NCI-H187 (cell line): ENCODE measurements around the gene PTGR3.

Source experiments
- DNase-seq, 2 experiments: peaks; one replicate each; lab custom pipeline; 2025; lab: John Stamatoyannopoulos, UW

Gene PTGR3

DNA sequence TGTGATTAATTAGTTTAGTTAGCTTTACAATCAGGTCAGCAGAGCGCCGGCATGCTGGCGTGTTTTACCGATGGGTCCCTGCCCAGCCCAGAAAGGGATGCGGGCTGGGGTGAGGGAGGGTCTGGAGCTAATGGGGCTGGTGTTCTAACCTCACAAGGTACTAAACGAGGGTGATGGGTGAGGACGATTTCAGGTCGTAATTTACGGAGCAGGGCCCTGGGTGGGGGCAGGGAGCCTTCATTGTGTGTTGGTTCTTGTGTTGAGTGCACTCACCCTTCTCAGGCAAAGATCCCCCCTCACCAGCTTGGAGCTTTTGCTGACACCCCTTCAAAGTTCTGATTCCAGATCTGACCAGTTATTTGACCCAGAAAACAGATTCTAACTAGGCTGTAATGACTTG is 39.5 kb downstream of the PTGR3 start:
- DNase-seq: no peak

DNA sequence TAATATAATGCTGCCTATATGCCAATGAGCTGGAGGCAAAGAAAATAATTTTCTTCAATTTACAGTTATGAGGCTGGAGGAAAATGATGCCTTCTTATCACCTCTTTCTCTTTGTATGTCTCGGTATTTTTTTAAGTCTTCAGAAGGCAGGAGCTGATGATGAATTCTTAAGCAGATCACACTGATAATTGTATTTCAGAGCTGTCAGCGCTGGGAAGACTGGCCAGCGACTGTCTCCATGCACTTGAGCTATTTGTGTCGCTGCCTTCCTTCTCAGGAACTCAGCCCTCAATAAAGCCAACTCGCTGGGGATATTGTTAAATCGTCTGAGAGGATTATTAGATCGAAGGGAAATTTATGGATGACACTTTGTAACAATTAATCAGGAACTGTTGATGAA is 40.3 kb downstream of the PTGR3 start:
- no peak for DNase-seq

DNA sequence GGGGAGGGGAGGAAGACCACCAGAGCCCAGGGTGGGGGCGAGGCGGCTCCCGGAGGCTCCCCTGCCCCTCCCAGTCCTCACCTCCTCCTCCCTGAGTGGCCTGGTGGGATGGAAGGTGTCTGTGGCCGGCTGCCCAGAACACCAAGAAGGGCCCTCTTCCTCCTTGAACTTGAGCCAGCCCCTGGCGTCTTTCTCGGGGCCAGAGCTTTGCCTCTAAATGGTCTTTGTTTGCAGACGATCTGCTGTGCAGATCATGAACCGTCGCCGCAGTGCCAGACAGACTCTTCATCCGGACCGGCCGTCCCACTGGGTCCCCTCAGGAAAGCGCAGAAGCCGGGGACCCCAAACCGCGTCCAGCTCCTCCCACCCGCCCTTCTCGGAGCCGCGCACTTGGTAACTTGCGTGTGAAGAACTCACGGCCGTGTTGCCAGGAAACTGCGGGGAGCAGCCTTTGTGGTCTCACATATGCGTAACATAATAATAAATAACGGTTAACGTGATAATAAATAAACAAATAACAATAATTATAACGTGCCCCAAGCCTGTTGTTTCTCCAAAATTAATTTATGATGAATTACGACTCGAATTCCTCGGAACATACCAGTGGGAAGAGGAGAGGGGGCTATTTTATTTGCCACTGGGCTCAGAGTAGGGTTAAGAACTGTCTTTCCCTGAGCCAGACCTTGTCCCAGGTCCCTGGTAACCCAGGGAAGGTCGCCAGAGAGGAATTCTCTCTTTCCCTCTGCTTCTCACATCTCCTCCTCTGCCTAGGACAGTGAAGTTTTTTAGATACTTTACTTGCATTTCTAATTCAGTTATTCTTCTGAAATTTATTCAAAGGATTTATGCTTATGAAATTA is 41.0 kb downstream of the PTGR3 start:
- no peak for DNase-seq

DNA sequence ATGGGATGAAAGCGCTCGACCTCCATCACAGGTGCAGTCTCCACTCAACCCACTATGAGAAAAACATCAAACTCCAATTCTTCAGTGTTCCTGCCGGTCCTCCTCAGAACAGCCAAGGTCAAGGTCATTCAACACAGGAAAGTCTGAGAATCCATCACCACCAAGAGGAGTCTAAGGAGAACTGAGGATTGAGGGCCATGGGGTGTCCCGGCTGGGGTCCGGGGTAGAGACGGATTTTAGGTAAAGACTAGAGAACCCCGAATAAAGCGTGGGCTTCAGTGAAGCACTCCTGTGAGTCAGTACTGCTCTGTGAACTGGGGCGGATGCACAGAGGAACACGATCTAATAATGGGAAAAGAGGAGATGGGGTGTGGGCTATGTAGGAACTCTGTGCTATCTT is 41.8 kb downstream of the PTGR3 start:
- DNase-seq: no peak

DNA sequence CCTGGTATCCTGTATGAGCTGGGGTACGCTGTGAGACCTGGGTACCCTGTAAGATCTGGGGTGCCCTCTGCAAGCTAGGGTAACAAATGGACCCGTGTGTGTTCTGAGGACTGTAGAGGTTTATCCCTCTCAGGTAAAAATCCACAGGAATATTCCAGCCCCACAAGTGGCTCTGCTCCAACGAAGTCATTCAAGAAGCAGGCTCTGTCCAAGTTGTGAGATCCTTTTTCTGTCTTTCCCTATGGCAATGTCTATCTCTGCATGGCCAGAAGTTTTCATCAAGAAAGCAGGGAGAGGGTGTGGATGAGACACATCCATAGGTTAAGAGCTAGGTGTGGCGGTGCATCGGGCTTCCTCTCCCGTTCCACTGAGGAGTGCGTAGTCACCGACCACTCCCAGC is 43.0 kb downstream of the PTGR3 start:
- no peak for DNase-seq

DNA sequence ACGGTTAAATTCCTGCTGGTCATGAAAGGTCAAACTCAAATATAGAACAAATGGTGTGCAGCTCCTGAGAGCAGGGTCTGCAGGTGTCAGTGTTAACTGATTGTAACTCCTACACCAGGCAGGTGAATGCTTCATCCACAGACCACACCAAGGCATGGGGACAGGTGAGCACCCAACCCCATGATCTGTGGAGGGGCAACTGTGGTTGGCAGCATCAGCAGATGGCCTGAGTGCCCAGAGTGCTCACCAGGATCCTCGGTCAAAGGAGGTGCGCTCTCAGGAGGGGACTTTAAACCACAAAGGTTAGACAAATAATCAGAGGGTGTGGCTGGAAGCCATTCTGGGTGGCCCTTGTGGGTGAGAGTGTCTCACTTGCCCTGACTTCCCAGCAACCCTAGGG is 44.5 kb downstream of the PTGR3 start:
- DNase-seq: no peak

DNA sequence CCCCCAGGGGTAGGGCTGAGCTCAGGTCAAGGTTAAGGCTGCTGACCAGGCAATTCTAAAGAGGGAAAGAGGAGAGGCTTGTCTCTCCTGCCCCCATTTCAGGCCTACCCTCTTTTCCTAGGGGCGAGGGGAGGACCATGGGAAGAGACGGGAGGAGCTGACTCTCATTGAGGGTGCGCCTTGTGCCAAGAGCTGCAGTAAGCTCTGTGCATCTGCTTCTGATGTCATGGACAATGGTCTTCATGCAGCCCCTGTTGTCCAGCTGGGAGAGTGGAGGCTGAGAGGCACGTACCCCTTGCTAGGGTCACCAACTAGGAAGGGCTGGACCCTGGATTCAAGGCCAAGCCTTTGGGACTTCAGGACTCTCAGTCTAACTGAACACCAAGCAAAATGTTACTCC is 45.2 kb downstream of the PTGR3 start:
- DNase-seq: no peak

DNA sequence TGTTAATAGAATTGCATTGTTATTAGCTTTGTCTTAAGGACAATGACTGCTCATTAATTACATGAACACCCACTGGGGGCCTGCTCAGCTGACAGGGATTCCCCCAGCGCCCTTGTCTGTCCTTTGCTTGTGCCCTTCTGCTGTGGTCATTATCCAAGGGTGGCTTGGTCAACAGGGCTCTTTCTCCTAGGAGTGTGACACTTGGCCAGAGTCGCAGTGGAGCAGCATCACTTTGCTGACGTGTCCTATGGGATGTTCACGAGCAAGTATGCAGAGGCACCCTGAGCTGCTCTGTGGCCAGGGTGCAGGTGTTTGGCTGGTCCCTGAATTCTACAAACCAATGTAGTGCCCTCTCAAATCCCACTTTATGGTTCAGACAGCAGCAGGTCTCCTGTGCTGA is 46.0 kb downstream of the PTGR3 start:
- DNase-seq: no peak

DNA sequence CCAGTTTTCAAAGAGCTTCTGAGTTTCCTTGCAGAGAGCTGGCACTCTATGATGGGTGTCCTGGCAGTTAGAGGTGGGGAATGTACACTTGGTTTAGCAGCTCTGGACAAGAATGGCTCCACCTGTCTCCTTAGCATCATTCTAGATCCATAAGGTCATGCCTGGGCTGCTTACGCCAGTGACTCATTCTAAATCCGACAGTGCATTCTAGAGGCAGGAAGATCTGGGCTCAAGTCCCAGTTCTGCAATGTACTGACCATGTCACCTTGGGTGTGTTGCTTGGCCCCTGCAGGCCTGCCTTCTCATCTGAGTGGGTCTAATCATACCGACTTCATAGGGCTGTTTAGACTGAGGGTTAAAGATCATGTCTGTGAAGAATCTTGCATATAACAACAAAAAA is 46.5 kb downstream of the PTGR3 start:
- no peak for DNase-seq

DNA sequence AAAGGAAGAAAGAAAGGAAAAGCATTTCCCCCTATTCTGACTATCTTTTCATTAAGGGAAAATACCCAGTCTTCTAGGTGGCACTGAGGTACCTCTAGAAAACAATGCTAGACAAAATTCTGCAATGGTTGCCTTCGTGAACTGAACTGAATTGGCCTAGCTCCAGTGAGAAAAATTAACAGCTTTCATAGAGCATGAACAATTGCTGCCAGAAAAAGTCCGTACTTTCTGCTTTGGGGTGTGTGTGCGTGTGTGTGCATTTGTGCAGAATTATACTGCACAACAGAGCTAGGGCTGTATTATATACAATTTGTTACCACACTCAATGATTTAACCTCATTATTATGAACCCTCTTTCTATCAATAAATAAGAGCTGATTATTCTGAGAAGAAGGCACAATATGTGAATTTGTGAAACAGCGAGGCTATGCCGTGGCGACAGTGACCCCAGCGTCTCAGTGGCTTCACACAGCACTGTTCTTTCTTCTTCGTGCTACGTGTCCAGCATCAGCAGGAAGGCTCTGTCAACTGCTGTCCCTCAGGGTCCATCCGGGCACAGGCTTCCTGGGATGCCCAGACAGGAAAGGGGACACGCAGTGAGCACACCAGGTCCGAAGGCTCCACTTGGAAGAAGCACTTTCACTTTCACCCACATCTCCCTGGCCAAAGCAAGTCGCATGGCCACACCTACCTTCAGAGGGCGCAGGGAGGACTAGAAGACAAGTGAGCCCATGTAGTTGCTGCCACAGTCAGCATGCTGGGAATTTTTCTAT is 47.5 kb downstream of the PTGR3 start:
- peak in 1 of 2 experiments; percentile 19 for DNase-seq

DNA sequence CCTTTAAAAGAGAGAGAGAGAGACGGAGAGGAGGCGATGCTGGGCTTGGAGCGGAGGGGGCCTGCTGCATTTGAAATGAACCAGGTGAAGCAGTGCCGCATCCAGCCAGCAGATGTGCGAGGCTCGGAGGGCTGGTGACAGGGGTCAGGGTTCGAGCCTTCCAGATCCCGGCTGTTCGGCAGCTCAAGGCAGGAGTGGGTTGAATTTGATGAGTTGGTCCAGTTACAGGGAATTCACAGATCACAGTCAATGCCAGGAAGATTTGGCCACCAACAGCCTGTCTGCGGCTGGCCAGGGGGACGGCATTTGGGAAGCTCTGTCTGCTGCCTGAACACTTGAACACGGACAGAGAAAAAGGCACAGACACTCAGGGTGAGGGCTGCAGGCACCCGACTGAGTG is 48.6 kb downstream of the PTGR3 start:
- DNase-seq: no peak

DNA sequence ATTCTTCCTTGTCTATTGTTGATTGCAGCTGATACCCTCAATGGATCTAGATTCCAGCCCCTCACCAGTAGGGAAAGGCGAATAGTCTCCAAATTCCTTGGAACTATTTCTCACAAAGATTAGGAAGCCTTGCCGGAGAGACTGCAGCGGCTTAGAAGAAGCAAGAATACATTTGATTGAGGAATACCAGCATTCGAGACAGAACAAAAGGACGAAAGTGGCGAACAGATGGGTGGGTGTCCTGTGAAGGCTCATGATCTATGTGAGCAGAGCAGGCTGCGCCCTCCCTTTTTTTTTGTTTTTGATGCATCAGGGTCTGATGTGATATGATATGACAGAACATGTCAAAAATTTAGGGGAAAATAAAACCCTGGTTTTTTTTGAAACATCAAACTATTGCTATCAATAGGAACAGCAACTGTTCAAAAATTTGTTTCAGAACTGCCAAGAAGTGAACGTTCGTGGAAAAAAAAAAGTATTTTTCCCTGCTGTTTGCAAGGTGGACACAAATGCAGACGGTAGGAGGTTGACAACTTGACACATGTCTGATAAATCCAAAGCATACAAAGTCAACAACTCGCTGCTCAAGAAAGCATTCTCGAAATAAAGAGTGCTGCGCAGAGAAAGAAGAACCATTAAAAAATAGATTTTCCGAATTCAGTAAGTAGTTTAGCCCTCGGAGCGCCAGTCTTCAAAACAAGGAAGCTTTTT is 49.1 kb downstream of the PTGR3 start:
- no peak for DNase-seq

DNA sequence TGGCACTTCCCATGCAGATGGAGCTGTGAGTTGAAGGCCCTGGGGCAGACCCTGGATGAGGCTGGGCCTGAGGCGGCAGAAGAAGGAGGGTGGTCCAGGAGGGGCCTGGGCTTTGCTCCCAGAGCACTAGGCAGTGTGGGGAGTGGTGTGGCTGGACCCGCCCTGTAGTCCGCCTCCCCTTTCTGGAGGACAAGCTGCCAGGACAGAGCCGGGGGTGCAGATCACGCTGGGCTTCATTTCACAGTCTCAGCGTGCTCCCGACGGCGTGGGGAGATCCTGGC is 49.8 kb downstream of the PTGR3 start:
- no peak for DNase-seq
